NT2/D1 (cell line): ENCODE data around the gene MORN5.

Experiments
- SUZ12 ChIP-seq: IDR thresholded peaks from 2 replicates; pipeline ENCODE4 v1.6.1; 2011; ENCODE audit not compliant: insufficient read length, insufficient read depth; ENCODE audit errors: extremely low read depth
- YY1 ChIP-seq: IDR thresholded peaks from 2 replicates; pipeline ENCODE4 v1.6.1; 2011; ENCODE audit not compliant: insufficient read length, insufficient read depth

DNA sequence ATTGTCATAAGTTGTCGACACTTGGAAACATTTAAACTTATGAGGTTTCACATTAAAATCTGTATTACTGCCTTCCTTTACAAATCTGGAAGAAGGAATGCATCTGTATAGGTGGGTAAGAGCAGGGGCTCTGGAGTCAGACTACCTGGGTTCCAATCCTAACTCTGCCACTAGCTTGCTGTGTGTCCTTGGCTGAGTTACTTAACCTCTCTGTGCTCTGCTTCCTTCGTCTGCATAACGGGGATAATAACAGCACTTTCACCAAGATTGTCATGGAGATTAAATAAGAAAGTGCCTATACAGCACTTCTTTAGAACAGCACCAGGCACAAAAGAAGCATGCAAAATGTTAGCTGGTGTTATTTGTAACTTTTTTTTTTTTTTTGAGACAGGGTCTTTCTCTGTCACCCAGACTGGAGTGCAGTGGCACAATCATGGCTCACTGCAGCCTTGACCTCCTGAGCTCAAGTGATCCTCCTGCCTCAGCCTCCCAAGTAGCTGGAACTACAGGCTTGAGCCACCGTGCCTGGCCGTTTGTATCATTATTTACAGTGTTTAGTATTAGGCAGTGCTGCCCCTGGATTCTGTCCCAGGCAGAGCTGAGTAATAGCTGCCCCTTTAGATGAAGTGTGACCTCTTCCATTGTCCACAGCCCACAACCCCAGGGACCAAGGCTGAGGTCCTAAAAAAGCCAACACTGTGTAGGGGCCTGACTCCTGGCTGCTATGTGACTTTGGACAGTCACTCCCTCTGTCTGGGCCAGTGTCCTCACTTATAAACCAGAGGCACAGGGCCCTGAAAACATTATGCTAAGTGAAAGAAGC lies 41.2 kb upstream of the MORN5 start:
- TF ChIP-seq YY1 (no peak), SUZ12 (no peak)
